GM18499 (cell line): ENCODE data around the gene SYCP2L.
"Not testable (repeated sequence)": the region's sequence is repeated elsewhere in the genome, so short reads cannot be mapped to it uniquely, and the experiment has no call there.

Experiments used
- ATAC-seq: cut with Tn5 transposase; IDR thresholded peaks from one replicate; pipeline ENCODE4 v1.9.1; 2021; ENCODE audit warnings: moderate number of reproducible peaks; ENCODE audit not compliant: insufficient read depth, unreplicated experiment

Gene SYCP2L

GRCh38 chr6:10877012-10877411, 9.8 kb upstream of the SYCP2L start:
- no peak for ATAC-seq

- no peak for ATAC-seq
Measured at GRCh38 chr6:10877871-10878270, 9.0 kb upstream of the SYCP2L start.

DNA sequence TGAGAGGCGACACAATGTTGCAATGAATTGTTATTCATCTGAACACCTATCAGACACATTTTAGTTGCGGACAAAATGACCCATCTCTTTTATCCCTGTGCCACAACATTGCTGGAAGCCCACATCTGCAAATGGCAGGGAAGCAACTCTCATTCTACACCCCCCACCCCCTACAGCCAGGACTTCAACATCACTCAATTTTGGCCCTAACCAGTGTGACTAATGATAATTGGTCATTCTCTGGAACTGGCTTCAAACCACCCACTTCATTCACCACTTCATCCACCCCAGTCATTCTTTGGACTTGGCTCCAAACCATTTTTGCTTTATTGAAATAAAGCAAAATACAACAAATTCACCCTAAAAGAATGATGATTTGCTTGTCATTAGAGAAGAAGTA, 6.5 kb upstream of the SYCP2L start:
- ATAC-seq: no peak

- ATAC-seq: not testable (repeated sequence)
Measured at GRCh38 chr6:10882253-10882630, 4.6 kb upstream of the SYCP2L start.

DNA sequence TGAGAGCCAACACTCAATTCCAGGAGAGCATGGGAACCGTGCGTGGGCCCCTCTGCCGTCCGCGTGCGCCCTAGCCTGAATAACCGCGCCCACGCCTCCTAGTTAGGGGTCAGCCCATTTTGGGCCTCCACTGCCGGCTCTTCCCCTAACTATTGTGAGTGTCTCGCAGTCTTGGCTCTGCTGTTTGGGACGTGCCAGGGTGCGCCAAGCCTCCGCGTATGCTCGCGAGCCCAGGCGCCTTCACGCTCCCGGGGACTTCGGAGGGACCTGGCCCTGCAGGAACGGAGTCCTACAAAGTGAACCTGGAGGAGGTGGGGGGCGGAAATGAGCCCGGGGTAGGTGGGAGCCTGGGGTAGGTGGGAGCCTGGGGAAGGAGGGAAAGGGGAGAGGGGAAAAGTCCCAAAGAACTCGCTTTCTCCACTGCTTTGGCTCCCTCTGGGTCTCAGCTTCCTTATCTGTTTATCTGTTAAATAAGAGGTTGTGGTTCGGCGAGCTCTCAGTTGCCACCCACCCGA, 4.1 kb upstream of the SYCP2L start:
- ATAC-seq: no peak

GRCh38 chr6:10883312-10884244, 3.3 kb upstream of the SYCP2L start:
- no peak for ATAC-seq

DNA sequence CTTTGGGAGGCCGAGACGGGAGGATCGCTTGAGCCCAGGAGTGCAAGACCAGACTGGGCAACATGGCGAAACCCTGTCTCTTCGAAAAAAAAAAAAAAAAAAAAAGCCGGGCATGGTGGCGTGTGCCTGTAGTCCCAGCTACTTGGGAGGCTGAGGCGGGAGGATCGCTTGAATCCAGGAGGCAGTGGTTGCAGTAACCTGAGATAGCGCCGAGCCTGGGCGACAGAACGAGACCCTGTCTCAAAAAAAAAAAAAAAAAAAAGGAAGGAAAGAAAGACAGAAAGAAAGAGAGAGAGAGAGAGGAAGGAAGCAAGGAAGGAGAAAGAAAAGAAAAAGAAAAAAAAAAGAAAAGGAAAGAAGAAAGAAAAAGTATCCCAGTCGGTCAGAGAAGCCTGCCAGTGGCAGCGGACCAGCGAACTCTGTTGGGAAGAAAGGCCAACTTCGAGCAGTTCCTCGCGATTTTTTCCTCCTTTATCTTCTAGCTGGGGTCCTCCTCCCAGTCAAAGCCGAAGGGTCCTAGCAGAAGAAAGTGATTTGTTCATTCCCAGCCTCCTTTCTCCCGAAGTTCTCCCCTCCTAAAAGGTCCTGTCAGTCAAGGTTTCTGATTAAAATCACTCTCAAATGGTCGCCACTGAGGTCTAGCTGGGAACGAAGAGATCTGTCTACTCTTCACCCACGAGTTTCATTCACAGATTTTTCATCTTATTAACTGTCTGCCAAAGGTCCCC, 2.4 kb upstream of the SYCP2L start:
- ATAC-seq: no peak

DNA sequence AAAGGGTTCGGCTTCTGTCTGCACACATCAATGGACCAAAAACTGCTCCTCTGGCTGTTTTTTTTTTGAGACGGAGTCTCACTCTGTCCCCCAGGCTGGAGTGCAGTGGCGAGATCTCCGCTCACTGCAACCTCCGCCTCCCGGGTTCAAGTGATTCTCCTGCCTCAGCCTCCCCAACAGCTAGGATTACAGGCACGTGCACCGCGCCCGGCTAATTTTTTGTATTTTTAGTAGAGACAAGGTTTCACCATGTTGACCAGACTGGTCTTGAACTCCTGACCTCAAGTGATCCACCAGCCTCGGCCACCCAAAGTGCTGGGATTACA, 524 bp upstream of the SYCP2L start:
- not testable (repeated sequence) for ATAC-seq

- ATAC-seq: no peak
Measured at GRCh38 chr6:10890151-10890550, 3.3 kb downstream of the SYCP2L start.

GRCh38 chr6:10891960-10892359, 5.1 kb downstream of the SYCP2L start:
- no peak for ATAC-seq

DNA sequence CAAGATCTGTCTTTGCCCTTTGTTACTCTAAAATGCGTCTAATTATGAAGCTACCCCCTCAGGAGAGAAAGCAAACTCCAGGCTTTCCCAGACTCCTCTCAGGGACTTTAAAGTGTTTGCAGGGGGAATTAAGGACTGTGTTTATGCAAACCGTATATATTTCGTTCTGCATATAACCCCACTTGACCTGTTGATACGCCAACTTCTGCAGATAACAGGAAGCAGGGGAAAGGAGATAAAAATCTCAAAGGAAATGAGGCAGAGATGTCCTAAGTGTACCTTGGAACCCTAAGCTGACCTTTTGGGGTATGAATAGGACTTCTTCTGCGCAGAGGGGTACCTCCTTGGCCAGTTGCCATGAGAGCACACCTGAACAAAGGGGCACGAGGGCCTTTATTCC, 8.1 kb downstream of the SYCP2L start:
- ATAC-seq: no peak

DNA sequence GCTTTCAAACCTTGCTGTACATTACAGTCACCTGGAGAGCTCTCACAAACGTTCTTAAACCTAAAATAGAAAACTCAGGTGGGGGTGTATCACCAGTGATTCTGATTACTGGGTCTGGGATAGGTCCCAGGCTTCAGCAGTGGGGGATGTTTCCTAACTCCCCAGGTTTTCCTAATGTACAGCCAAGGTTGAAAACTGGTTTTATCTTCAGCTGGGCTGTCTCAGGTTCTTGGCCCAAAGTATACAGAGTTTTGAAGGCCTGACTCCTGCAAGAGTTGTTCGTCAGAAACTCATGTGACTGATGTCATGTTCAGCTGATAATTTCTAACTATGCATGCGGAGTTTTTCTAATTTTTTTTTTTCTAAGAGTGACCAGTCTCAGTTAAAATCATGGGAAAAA, 9.8 kb downstream of the SYCP2L start:
- no peak for ATAC-seq

DNA sequence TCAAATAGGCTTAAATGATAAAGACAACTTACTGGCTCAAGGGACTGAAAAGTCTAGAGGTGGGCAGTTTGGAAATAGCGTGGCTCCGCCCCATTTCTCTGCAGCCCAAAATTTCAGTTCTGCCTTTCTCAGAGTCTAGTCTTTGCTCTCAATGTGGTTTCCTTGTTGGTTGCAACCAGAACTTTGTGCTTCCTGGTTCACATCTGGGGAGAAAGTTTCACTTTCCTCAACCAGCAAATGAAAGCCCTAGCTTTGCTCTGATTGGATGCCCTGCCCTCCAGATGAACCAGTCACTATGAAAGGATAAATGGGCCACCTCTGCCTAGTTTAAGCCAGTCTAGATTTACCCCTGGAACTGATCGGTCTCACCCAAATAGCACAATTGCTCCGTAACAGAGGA, 14.9 kb downstream of the SYCP2L start:
- ATAC-seq: peak; percentile 91

- ATAC-seq: no peak
Measured at GRCh38 chr6:10904015-10904414, 17.2 kb downstream of the SYCP2L start.

DNA sequence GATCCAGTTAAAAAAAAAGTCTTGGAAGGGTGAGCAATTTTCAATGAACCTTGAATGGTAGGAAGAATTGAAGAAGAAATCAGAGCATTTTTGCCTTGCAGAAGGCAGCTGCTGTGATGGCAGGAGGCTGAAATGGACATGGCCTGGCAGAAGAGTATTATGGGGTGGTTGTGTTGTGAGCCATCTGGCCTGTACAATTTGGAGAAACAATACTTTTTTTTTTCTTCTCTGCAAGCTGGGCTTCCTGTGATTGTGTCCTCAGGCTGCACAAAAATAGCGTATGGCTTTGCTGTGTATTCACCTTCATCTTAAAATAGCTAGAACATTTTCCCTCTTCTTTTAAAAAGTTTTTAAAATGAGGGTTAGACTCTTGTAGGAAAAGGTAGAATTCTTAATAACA, 21.4 kb downstream of the SYCP2L start:
- no peak for ATAC-seq

GRCh38 chr6:10919520-10919919, 32.7 kb downstream of the SYCP2L start:
- not testable (repeated sequence) for ATAC-seq

DNA sequence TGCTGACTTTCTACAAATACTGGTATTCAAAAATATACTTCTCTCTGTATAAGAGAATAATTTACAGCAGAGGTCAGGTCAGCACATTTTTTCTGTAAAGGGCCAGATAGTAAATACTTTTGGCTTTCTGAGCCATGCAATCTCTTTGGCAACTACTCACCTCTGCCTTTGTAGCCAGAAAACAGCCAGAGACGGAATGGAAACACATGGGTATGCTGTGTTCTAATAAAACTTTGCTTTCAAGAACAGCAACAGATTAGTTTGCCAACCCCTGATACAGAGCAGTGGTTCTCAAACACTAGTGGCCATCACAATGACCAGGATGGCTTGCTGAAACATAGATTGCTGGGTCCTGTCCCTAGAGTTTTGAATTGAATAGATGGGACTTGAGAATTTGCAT, 46.3 kb downstream of the SYCP2L start:
- no peak for ATAC-seq

DNA sequence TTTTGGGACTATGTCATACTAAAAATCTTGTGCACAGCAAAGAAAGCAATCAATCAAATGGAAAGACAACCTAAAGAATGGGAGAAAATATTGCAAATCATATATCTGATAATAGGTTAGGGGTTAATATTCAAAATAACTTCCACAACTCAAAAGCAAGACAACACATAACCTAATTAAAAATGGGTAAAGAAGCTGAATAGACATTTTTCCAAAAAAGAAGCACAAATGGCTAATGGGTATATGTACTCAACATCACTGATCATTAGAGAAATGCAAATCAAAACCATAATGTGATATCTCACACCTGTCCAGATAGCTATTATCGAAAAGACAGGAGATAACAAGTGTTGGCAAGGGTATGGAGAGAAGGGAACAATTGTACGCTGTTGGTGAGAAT, 53.0 kb downstream of the SYCP2L start:
- ATAC-seq: no peak

GRCh38 chr6:10945845-10946244, 59.0 kb downstream of the SYCP2L start:
- no peak for ATAC-seq

DNA sequence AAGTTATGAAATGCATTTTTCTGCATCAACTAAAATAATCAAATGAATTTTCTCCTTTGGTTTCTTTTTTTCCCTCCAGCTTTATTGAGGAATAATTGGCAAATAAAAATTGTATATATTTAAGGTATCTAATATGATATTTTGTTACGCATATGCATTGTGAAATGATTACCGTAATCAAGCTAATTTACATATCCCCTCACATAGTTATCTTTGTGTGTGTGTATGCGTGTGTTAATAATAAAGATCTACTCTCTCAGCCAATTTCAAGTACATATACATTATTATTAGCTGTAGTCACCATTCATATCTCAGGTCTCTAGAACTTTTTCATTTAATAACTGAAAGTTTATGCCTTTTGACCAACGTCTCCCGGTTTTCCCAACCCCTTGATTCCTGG, 61.1 kb downstream of the SYCP2L start:
- no peak for ATAC-seq
